ENCODE data around the gene PLK5. TPM values are rescaled to one million over a fixed set of nuclear protein-coding genes. Genes with fewer than 3 reads are reported as not detected.
A peak's percentile ranks its signal among the peaks of the same experiment; 100 is the strongest.

The PLK5 gene
- total and polyA plus RNA-seq, 2 of the 4 experiments (the other 2 are of a cell fraction) = not detected

DNA sequence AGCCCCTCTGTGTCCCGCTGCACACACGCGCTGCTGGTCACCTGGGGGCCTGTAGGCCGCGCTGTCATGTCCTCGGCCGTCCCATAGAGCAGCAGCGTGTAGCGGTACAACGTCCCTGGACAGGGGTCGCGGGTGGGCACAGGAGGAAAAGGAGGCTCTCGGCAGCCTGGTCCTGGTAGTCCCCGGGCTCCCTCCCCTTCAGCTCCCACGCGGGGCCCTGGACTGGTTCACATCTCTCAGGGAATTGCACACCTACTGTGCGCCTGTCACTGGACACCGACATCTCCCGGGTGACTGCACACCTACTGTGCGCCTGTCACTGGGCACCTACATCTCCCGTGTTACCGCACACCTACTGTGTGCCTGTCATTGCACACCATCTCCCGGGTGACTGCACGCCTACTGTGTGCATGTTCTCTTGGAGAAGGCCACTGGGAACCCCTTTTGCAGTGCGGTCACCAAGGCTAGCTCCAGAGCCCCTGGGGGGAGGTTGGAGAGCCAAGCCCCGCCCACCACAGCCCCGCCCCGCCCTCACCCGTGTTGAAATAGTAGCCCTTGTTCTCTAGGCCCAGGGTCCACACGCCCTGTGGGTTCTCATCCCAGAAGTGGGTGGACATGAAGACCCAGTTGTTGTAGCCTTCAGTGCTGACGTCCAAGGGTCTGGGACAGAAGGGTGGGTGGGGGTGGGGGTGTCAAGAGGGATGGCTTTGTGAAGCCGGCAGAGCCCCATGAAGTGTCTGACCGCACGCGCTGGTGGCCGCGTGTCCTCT lies 41.3 kb upstream of the PLK5 start:
- in situ Hi-C loops (cut with MboI; ENCODE audit: low sequenced_read_pairs) (no loop called here), dilution Hi-C loops (cut with HindIII; ENCODE audit: low sequenced_read_pairs, unreplicated experiment) (no loop called here), intact Hi-C loops (cut with micrococcal nuclease) (no loop called here)
- H3K9ac ChIP-seq (ENCODE audit: low read depth, low read length) = no peak overlapping the region
- ChIA-PET POLR2A (ENCODE audit: unreplicated experiment) (no interaction called here), CTCF (no interaction called here)
- H4K5ac ChIP-seq (ENCODE audit: low read depth, low read length) = no peak overlapping the region
- 83% methylated on average over 17 of the region's 37 CpGs; no CpG with 5 or more reads in 1 of the 2 experiments for WGBS, 2 experiments (ENCODE audit: extremely low coverage in 2 of 2, insufficient read length in 1 of 2)
- peaks cover 6 to 11% of the 10 kb centered on the region in 2 experiments for H3K79me1 ChIP-seq (ENCODE audit: low read depth in 1 of 2, low read length in 2 of 2)
- H4K91ac ChIP-seq (ENCODE audit: insufficient read depth, low read depth, low read length) = no peak overlapping the region
- no peaks in the 10 kb centered on the region for H3K27me3 ChIP-seq (ENCODE audit: control insufficient read depth, insufficient read depth, low read length)
- H2BK20ac ChIP-seq (ENCODE audit: low read depth, low read length) = no peak overlapping the region
- H3K4ac ChIP-seq (ENCODE audit: low read depth, low read length) = no peak overlapping the region
- no peak overlapping the region for H3K4me2 ChIP-seq (ENCODE audit: low read depth, low read length)
- H2BK5ac ChIP-seq (ENCODE audit: low read depth, low read length, poor library complexity, severe bottlenecking) = no peak overlapping the region
- H2AK9ac ChIP-seq (replicated peaks; ENCODE audit: low read depth, low read length, poor library complexity) = no peak overlapping the region
- no peak overlapping the region for H2AK5ac ChIP-seq (ENCODE audit: low read depth, low read length)
- H3K9me1 ChIP-seq (ENCODE audit: insufficient read depth, low read length) = no peaks in the 10 kb centered on the region
- no peak overlapping the region for H3K27ac ChIP-seq (ENCODE audit: insufficient read depth, low read length)
- DNase-seq (no peak), ATAC-seq (ENCODE audit: low read depth) (no peak)
- BruUV-seq (replicated peaks) = no TSS peak
- H2AFZ ChIP-seq (replicated peaks; ENCODE audit: low read length, poor library complexity) = peak overlapping the region; percentile 51
- H4K20me1 ChIP-seq (ENCODE audit: insufficient read depth, low read length) = peaks cover 5% of the 10 kb centered on the region
- TF ChIP-seq FOS (IDR thresholded peaks at IDR 0.05; ENCODE audit: low read depth, low read length) (no peak), MXI1 (IDR thresholded peaks at IDR 0.05; ENCODE audit: borderline replicate concordance, low read depth, low read length) (no peak), MAFK (IDR thresholded peaks at IDR 0.05; ENCODE audit: low read depth, low read length) (no peak), POLR2A (IDR thresholded peaks at IDR 0.05; ENCODE audit: low read depth, low read length) (no peak), NFE2L2 (IDR thresholded peaks at IDR 0.05; ENCODE audit: low read depth, low read length) (no peak), CHD1 (IDR thresholded peaks at IDR 0.05; ENCODE audit: low read depth, low read length) (no peak), BHLHE40 (IDR thresholded peaks at IDR 0.05; ENCODE audit: low read depth, low read length) (no peak), RCOR1 (IDR thresholded peaks at IDR 0.05; ENCODE audit: insufficient replicate concordance, low read length) (no peak), SMC3 (IDR thresholded peaks at IDR 0.05; ENCODE audit: low read depth, low read length) (no peak), RFX5 (IDR thresholded peaks at IDR 0.05; ENCODE audit: low read depth, low read length) (no peak), MAZ (IDR thresholded peaks at IDR 0.05; ENCODE audit: borderline replicate concordance, low read depth, low read length) (no peak), RAD21 (IDR thresholded peaks at IDR 0.05; ENCODE audit: low read length) (no peak), CEBPB (IDR thresholded peaks at IDR 0.05; ENCODE audit: low read depth, low read length) (no peak)
- TF ChIP-seq, protein P1, sequence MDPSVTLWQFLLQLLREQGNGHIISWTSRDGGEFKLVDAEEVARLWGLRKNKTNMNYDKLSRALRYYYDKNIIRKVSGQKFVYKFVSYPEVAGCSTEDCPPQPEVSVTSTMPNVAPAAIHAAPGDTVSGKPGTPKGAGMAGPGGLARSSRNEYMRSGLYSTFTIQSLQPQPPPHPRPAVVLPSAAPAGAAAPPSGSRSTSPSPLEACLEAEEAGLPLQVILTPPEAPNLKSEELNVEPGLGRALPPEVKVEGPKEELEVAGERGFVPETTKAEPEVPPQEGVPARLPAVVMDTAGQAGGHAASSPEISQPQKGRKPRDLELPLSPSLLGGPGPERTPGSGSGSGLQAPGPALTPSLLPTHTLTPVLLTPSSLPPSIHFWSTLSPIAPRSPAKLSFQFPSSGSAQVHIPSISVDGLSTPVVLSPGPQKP (IDR thresholded peaks at IDR 0.05; ENCODE audit: borderline replicate concordance, low read depth, low read length) = no peak
- TF ChIP-seq, protein P2, sequence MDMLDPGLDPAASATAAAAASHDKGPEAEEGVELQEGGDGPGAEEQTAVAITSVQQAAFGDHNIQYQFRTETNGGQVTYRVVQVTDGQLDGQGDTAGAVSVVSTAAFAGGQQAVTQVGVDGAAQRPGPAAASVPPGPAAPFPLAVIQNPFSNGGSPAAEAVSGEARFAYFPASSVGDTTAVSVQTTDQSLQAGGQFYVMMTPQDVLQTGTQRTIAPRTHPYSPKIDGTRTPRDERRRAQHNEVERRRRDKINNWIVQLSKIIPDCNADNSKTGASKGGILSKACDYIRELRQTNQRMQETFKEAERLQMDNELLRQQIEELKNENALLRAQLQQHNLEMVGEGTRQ (IDR thresholded peaks at IDR 0.05; ENCODE audit: low read depth, low read length) = no peak
- TF ChIP-seq, protein P3, sequence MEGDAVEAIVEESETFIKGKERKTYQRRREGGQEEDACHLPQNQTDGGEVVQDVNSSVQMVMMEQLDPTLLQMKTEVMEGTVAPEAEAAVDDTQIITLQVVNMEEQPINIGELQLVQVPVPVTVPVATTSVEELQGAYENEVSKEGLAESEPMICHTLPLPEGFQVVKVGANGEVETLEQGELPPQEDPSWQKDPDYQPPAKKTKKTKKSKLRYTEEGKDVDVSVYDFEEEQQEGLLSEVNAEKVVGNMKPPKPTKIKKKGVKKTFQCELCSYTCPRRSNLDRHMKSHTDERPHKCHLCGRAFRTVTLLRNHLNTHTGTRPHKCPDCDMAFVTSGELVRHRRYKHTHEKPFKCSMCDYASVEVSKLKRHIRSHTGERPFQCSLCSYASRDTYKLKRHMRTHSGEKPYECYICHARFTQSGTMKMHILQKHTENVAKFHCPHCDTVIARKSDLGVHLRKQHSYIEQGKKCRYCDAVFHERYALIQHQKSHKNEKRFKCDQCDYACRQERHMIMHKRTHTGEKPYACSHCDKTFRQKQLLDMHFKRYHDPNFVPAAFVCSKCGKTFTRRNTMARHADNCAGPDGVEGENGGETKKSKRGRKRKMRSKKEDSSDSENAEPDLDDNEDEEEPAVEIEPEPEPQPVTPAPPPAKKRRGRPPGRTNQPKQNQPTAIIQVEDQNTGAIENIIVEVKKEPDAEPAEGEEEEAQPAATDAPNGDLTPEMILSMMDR (conservative IDR thresholded peaks at IDR 0.05; ENCODE audit: low read depth, low read length) = no peak
- H3K14ac ChIP-seq (replicated peaks; ENCODE audit: low read depth, low read length) = no peak overlapping the region
- no peak overlapping the region for H3K56ac ChIP-seq (ENCODE audit: extremely low read depth, insufficient read depth, low read length)
- H2BK120ac ChIP-seq (ENCODE audit: low read depth, low read length) = no peak overlapping the region
- no peaks in the 10 kb centered on the region for H3K9me3 ChIP-seq (ENCODE audit: control insufficient read depth, insufficient read depth, low read length)
- H2BK15ac ChIP-seq (ENCODE audit: low read depth, low read length) = no peak overlapping the region
- no peak overlapping the region for H4K8ac ChIP-seq (ENCODE audit: low read depth in 2 of 2, low read length in 2 of 2)
- H3K36me3 ChIP-seq (ENCODE audit: control insufficient read depth, insufficient read depth, low read length) = no peaks in the 10 kb centered on the region
- no peak overlapping the region for H3K18ac ChIP-seq (ENCODE audit: low read depth, low read length)
- H3K4me1 ChIP-seq (ENCODE audit: control insufficient read depth, insufficient read depth, low read length) = no peaks in the 10 kb centered on the region
- H3K4me3 ChIP-seq (ENCODE audit: insufficient read depth, low read depth, low read length) = no peak overlapping the region
- no peak overlapping the region for H3K23ac ChIP-seq (ENCODE audit: low read depth, low read length)

Measured in IMR-90 (cell line).